Epithelial cell of prostate (primary cell): ENCODE results near the gene AP1B1.
A peak's percentile ranks its signal among the peaks of the same experiment; 100 is the strongest.
"Not testable (repeated sequence)": the region's sequence is repeated elsewhere in the genome, so short reads cannot be mapped to it uniquely, and the experiment has no call there.

ENCODE experiments used
- DNase-seq: peaks from one replicate; pipeline ENCODE4 v3.0.0-alpha.2; 2011; ENCODE audit warnings: low read depth, low spot score
- H3K27ac ChIP-seq: fragments of 450-650 bp; 2 replicates; pipeline ENCODE4 v1.5.1; 2017; ENCODE audit warnings: mild to moderate bottlenecking

The AP1B1 gene

GRCh38 chr22:29390270-29390669 lies 1.9 kb upstream of the AP1B1 start:
- no peak overlapping the region for H3K27ac ChIP-seq
- DNase-seq = no peak

GRCh38 chr22:29388759-29389090 lies 355 bp upstream of the AP1B1 start:
- H3K27ac ChIP-seq = no peak overlapping the region
- no peak for DNase-seq

- H3K27ac ChIP-seq = no peak overlapping the region
- no peak for DNase-seq
Observed at GRCh38 chr22:29386708-29387107, 1.7 kb downstream of the AP1B1 start.

GRCh38 chr22:29385748-29386147 lies 2.6 kb downstream of the AP1B1 start:
- H3K27ac ChIP-seq = no peak overlapping the region
- DNase-seq = no peak

- H3K27ac ChIP-seq = no peak overlapping the region
- DNase-seq = no peak
Observed at GRCh38 chr22:29385151-29385704, 3.1 kb downstream of the AP1B1 start.

- DNase-seq = no peak
- H3K27ac ChIP-seq = no peak overlapping the region
Observed at GRCh38 chr22:29383740-29384139, 4.6 kb downstream of the AP1B1 start.

- H3K27ac ChIP-seq = no peak overlapping the region
- no peak for DNase-seq
Observed at GRCh38 chr22:29382580-29383302, 5.6 kb downstream of the AP1B1 start.

GRCh38 chr22:29380856-29381255 lies 7.5 kb downstream of the AP1B1 start:
- no peak for DNase-seq
- peak overlapping the region; percentile 27 for H3K27ac ChIP-seq

GRCh38 chr22:29380032-29380781 lies 8.2 kb downstream of the AP1B1 start:
- DNase-seq = peak; percentile 39
- peak overlapping the region; percentile 27 for H3K27ac ChIP-seq

- DNase-seq = no peak
- H3K27ac ChIP-seq = no peak overlapping the region
Observed at GRCh38 chr22:29379258-29379657, 9.1 kb downstream of the AP1B1 start.

- H3K27ac ChIP-seq = peak overlapping the region; percentile 94
- peak; percentile 68 for DNase-seq
Observed at GRCh38 chr22:29377979-29378378, 10.4 kb downstream of the AP1B1 start.

GRCh38 chr22:29376705-29377104 lies 11.7 kb downstream of the AP1B1 start:
- DNase-seq = not testable (repeated sequence)
- H3K27ac ChIP-seq = peak overlapping the region; percentile 94

GRCh38 chr22:29375398-29376076 lies 12.8 kb downstream of the AP1B1 start:
- peak overlapping the region; percentile 94 for H3K27ac ChIP-seq
- DNase-seq = no peak

GRCh38 chr22:29374806-29375205 lies 13.6 kb downstream of the AP1B1 start:
- DNase-seq, H3K27ac ChIP-seq: not testable (repeated sequence)

- DNase-seq = no peak
- no peak overlapping the region for H3K27ac ChIP-seq
Observed at GRCh38 chr22:29374401-29374800, 14.0 kb downstream of the AP1B1 start.

GRCh38 chr22:29370537-29370936 lies 17.8 kb downstream of the AP1B1 start:
- no peak overlapping the region for H3K27ac ChIP-seq

GRCh38 chr22:29369460-29369859 lies 18.9 kb downstream of the AP1B1 start:
- no peak overlapping the region for H3K27ac ChIP-seq

More at GRCh38 chr22:29370537-29370936, 17.8 kb downstream of the AP1B1 start:
- no peak for DNase-seq

GRCh38 chr22:29359469-29359868 lies 28.9 kb downstream of the AP1B1 start:
- no peak overlapping the region for H3K27ac ChIP-seq
- no peak for DNase-seq

More at GRCh38 chr22:29369460-29369859, 18.9 kb downstream of the AP1B1 start:
- no peak for DNase-seq

GRCh38 chr22:29357193-29357890 lies 31.0 kb downstream of the AP1B1 start:
- not testable (repeated sequence) for DNase-seq, H3K27ac ChIP-seq

GRCh38 chr22:29353860-29354259 lies 34.5 kb downstream of the AP1B1 start:
- DNase-seq = no peak
- no peak overlapping the region for H3K27ac ChIP-seq
